ENCODE results near the gene PLA2G4A. TPM values are rescaled to one million over a fixed set of nuclear protein-coding genes. Genes with fewer than 3 reads are reported as not detected.

PLA2G4A gene
- total RNA-seq, 1 experiment from 2014 or later: 8.6 TPM

DNA sequence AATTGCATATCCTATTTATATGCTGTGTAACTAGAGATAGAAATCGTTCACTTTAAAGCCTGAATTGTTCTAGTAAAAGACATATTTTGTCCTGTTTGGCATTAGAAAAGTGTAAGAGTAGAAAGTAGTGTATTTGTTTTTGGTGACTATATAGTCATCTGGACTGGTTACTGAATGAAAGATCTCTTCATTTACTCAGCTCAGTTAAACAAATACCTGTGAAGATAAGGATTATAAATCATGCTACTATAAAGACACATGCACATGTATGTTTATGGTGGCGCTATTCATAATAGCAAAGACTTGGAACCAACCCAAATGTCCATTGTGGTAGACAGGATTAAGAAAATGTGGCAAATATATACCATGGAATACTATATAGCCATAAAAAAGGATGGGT is 125.1 kb downstream of the PLA2G4A start:
- H3K4me1 ChIP-seq (ENCODE audit: control insufficient read depth in 1 of 2, insufficient read depth in 2 of 2, low read length in 2 of 2): peaks cover 0 to 5% of the 10 kb centered on the region in 2 experiments; a peak in 1 of 4 replicates
- ChIA-PET RAD21 (ENCODE audit: low non-redundant PET in 1 of 2, low total read pairs in 2 of 2, uncharacterized antibody in 2 of 2, unreplicated experiment in 2 of 2) (no interaction called here), CTCF (no interaction called here), POLR2A (no interaction called here)
- no peaks in the 10 kb centered on the region for H3K9me3 ChIP-seq (ENCODE audit: control insufficient read depth in 1 of 2, insufficient read depth in 1 of 2, low read depth in 1 of 2, low read length in 2 of 2)
- H3K27ac ChIP-seq (ENCODE audit: low read depth, low read length): no peak overlapping the region
- H2AFZ ChIP-seq (ENCODE audit: low read depth, low read length, poor library complexity, severe bottlenecking): no peak overlapping the region
- H3K79me2 ChIP-seq (ENCODE audit: insufficient read depth, low read length): no peaks in the 10 kb centered on the region
- TF ChIP-seq TCF7L2 (IDR thresholded peaks at IDR 0.05; ENCODE audit: borderline replicate concordance, extremely low read depth, insufficient read depth, insufficient read length) (no peak), FOSL1 (IDR thresholded peaks at IDR 0.05; ENCODE audit: low read depth) (no peak), CEBPB (IDR thresholded peaks at IDR 0.05; ENCODE audit: low read depth) (no peak), POLR2AphosphoS5 (IDR thresholded peaks at IDR 0.05; ENCODE audit: low read depth, low read length) (no peak), ZNF274 (IDR thresholded peaks at IDR 0.05; ENCODE audit: low read depth, low read length) (no peak), POLR2A (IDR thresholded peaks at IDR 0.05; ENCODE audit: borderline replicate concordance, extremely low read depth, insufficient read depth, insufficient read length) (no peak), CBX3 (IDR thresholded peaks at IDR 0.05; ENCODE audit: low read depth) (no peak), EGR1 (IDR thresholded peaks at IDR 0.05; ENCODE audit: low read depth) (no peak), EZH2phosphoT487 (IDR thresholded peaks at IDR 0.05; ENCODE audit: borderline replicate concordance) (no peak), SRF (IDR thresholded peaks at IDR 0.05; ENCODE audit: low read depth) (no peak)
- TF ChIP-seq, protein P1, sequence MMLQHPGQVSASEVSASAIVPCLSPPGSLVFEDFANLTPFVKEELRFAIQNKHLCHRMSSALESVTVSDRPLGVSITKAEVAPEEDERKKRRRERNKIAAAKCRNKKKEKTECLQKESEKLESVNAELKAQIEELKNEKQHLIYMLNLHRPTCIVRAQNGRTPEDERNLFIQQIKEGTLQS (IDR thresholded peaks at IDR 0.05): no peak
- no peak overlapping the region for H3K9ac ChIP-seq (ENCODE audit: low read length)
- no peak for DNase-seq (ENCODE audit: low read depth, low spot score)
- H3K4me2 ChIP-seq (ENCODE audit: low read length): no peak overlapping the region
- no TSS peak for BruUV-seq (replicated peaks)
- no peaks in the 10 kb centered on the region for H4K20me1 ChIP-seq (ENCODE audit: insufficient read depth)
- H3K9me2 ChIP-seq (ENCODE audit: insufficient read depth): no peaks in the 10 kb centered on the region
- H3K27me3 ChIP-seq (ENCODE audit: insufficient read depth, low read length): no peaks in the 10 kb centered on the region
- ATAC-seq: no peak
- no peak overlapping the region for H3K4me3 ChIP-seq (replicated peaks in 1 of 2; ENCODE audit: low read depth in 1 of 2, low read length in 2 of 2)
- no peaks in the 10 kb centered on the region for H3K36me3 ChIP-seq (ENCODE audit: control insufficient read depth in 1 of 2, insufficient read depth in 2 of 2, low read length in 2 of 2)
- intact Hi-C loops (cut with micrococcal nuclease): no loop called here

DNA sequence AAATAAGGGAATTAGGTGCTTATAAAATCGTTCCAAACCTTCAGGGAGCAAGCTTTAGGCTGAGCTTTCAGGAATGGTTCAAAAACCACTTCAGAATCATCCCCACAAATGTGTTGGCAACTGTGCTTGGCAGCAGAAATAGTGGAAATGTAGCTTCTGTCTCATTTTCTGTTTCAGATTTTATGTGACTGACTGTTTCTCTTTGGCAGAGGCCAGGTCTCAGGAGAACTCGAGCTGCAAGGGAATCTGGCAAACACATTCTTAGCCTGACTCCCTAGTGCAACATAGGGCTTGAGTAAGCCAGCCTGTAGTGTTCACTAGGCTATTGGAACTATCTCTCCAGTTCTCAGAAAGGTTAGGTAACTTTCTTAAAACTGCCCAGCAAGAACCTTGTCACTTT is 128.6 kb downstream of the PLA2G4A start:
- BruUV-seq (replicated peaks): no TSS peak
- Histone ChIP-seq H3K36me3 (ENCODE audit: control insufficient read depth in 1 of 2, insufficient read depth in 2 of 2, low read length in 2 of 2) (no peaks in the 10 kb centered on the region), H3K9me3 (ENCODE audit: control insufficient read depth in 1 of 2, insufficient read depth in 1 of 2, low read depth in 1 of 2, low read length in 2 of 2) (no peaks in the 10 kb centered on the region), H2AFZ (ENCODE audit: low read depth, low read length, poor library complexity, severe bottlenecking) (no peak overlapping the region), H3K4me1 (ENCODE audit: control insufficient read depth in 1 of 2, insufficient read depth in 2 of 2, low read length in 2 of 2) (no peaks in the 10 kb centered on the region), H3K27me3 (ENCODE audit: insufficient read depth, low read length) (no peaks in the 10 kb centered on the region), H3K79me2 (ENCODE audit: insufficient read depth, low read length) (no peaks in the 10 kb centered on the region), H4K20me1 (ENCODE audit: insufficient read depth) (no peaks in the 10 kb centered on the region), H3K27ac (ENCODE audit: low read depth, low read length) (no peak overlapping the region), H3K9ac (ENCODE audit: low read length) (no peak overlapping the region), H3K4me3 (replicated peaks in 1 of 2; ENCODE audit: low read depth in 1 of 2, low read length in 2 of 2) (no peak overlapping the region), H3K9me2 (ENCODE audit: insufficient read depth) (no peaks in the 10 kb centered on the region), H3K4me2 (ENCODE audit: low read length) (no peak overlapping the region)
- DNase-seq (ENCODE audit: low read depth, low spot score): no peak
- ChIA-PET POLR2A (no interaction called here), CTCF (no interaction called here), RAD21 (ENCODE audit: low non-redundant PET in 1 of 2, low total read pairs in 2 of 2, uncharacterized antibody in 2 of 2, unreplicated experiment in 2 of 2) (no interaction called here)
- intact Hi-C loops (cut with micrococcal nuclease): no loop called here
- no peak for ATAC-seq
- TF ChIP-seq JUND (IDR thresholded peaks at IDR 0.05) (no peak), YY1 (IDR thresholded peaks at IDR 0.05; ENCODE audit: extremely low read depth, insufficient replicate concordance, low read depth, low read length) (no peak), ZFX (IDR thresholded peaks at IDR 0.05) (no peak), RAD21 (IDR thresholded peaks at IDR 0.05; ENCODE audit: low read depth) (no peak), SRF (IDR thresholded peaks at IDR 0.05; ENCODE audit: low read depth) (no peak), EZH2 (IDR thresholded peaks at IDR 0.05) (no peak), EGR1 (IDR thresholded peaks at IDR 0.05; ENCODE audit: low read depth) (no peak), TCF7L2 (IDR thresholded peaks at IDR 0.05; ENCODE audit: borderline replicate concordance, extremely low read depth, insufficient read depth, insufficient read length) (no peak)
- TF ChIP-seq, protein P2, sequence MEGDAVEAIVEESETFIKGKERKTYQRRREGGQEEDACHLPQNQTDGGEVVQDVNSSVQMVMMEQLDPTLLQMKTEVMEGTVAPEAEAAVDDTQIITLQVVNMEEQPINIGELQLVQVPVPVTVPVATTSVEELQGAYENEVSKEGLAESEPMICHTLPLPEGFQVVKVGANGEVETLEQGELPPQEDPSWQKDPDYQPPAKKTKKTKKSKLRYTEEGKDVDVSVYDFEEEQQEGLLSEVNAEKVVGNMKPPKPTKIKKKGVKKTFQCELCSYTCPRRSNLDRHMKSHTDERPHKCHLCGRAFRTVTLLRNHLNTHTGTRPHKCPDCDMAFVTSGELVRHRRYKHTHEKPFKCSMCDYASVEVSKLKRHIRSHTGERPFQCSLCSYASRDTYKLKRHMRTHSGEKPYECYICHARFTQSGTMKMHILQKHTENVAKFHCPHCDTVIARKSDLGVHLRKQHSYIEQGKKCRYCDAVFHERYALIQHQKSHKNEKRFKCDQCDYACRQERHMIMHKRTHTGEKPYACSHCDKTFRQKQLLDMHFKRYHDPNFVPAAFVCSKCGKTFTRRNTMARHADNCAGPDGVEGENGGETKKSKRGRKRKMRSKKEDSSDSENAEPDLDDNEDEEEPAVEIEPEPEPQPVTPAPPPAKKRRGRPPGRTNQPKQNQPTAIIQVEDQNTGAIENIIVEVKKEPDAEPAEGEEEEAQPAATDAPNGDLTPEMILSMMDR (IDR thresholded peaks at IDR 0.05 in 2 of 3, conservative IDR thresholded peaks at IDR 0.05 in 1 of 3; ENCODE audit: borderline replicate concordance in 1 of 3, insufficient read depth in 1 of 3, low read depth in 2 of 3, low read length in 2 of 3): no peak
- TF ChIP-seq, protein P3, sequence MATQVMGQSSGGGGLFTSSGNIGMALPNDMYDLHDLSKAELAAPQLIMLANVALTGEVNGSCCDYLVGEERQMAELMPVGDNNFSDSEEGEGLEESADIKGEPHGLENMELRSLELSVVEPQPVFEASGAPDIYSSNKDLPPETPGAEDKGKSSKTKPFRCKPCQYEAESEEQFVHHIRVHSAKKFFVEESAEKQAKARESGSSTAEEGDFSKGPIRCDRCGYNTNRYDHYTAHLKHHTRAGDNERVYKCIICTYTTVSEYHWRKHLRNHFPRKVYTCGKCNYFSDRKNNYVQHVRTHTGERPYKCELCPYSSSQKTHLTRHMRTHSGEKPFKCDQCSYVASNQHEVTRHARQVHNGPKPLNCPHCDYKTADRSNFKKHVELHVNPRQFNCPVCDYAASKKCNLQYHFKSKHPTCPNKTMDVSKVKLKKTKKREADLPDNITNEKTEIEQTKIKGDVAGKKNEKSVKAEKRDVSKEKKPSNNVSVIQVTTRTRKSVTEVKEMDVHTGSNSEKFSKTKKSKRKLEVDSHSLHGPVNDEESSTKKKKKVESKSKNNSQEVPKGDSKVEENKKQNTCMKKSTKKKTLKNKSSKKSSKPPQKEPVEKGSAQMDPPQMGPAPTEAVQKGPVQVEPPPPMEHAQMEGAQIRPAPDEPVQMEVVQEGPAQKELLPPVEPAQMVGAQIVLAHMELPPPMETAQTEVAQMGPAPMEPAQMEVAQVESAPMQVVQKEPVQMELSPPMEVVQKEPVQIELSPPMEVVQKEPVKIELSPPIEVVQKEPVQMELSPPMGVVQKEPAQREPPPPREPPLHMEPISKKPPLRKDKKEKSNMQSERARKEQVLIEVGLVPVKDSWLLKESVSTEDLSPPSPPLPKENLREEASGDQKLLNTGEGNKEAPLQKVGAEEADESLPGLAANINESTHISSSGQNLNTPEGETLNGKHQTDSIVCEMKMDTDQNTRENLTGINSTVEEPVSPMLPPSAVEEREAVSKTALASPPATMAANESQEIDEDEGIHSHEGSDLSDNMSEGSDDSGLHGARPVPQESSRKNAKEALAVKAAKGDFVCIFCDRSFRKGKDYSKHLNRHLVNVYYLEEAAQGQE (IDR thresholded peaks at IDR 0.05; ENCODE audit: low read depth): no peak
